Hepatocyte (in vitro differentiated cells): ENCODE data around the gene DNAAF1.

Experiments
- EZH2 ChIP-seq: fragments of 200-600 bp; sonication (generic); IDR thresholded peaks from 2 replicates; pipeline ENCODE4 v1.6.1; 2016; ENCODE audit warnings: antibody characterized with exemption, mild to moderate bottlenecking, borderline replicate concordance
- EZH2phosphoT487 ChIP-seq: fragments of 200-600 bp; sonication (generic); IDR thresholded peaks from one replicate; pipeline ENCODE4 v1.6.1; 2018; ENCODE audit warnings: antibody characterized with exemption, mild to moderate bottlenecking, low read depth, moderate library complexity; ENCODE audit not compliant: unreplicated experiment, severe bottlenecking
- TF ChIP-seq, protein P1 (sequence below): fragments of 200-600 bp; sonication (generic); IDR thresholded peaks from 2 replicates; pipeline ENCODE4 v1.5.1; 2016; ENCODE audit warnings: antibody characterized with exemption, mild to moderate bottlenecking; ENCODE audit not compliant: poor library complexity

DNA sequence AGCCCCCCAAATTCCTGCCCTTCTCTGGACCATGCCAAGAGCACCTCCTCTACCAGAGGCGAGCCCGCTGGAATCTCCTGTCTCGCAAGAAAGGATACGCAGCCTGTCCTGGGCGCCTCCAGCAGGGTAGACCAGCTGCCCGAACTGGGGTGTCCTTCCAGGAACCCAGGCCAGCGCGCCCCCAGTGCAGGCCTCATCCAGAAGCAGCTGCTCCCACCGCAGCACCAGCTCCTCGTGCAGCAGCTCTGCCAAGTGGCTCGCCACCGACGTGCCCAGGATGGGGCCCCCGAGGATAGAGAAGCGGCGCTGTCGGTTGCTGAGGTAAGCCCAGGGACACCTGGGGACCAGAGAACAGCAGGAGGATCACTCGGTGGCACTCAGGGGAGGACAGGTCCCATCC, 37.0 kb downstream of the DNAAF1 start:
- TF ChIP-seq, protein P1, sequence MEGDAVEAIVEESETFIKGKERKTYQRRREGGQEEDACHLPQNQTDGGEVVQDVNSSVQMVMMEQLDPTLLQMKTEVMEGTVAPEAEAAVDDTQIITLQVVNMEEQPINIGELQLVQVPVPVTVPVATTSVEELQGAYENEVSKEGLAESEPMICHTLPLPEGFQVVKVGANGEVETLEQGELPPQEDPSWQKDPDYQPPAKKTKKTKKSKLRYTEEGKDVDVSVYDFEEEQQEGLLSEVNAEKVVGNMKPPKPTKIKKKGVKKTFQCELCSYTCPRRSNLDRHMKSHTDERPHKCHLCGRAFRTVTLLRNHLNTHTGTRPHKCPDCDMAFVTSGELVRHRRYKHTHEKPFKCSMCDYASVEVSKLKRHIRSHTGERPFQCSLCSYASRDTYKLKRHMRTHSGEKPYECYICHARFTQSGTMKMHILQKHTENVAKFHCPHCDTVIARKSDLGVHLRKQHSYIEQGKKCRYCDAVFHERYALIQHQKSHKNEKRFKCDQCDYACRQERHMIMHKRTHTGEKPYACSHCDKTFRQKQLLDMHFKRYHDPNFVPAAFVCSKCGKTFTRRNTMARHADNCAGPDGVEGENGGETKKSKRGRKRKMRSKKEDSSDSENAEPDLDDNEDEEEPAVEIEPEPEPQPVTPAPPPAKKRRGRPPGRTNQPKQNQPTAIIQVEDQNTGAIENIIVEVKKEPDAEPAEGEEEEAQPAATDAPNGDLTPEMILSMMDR: no peak
- TF ChIP-seq EZH2 (no peak), EZH2phosphoT487 (no peak)
